T-cell (primary cell): ENCODE data around the gene RAB11FIP3. TPM values are rescaled to one million over a fixed set of nuclear protein-coding genes. Genes with fewer than 3 reads are reported as not detected.

Source experiments
- ATAC-seq, 4 experiments: fragments of 200-7000 bp in 3 of 4; fragments of 150-1000 bp in 1 of 4; cut with Tn5 transposase; replicated peaks in 1 of 4; 1 replicate in 3 of 4; 2 replicates in 1 of 4; pipeline ENCODE4 v1.10.0; 2021; ENCODE audit warnings: moderate library complexity in 3 of 4, mild to moderate bottlenecking in 2 of 4, moderate number of reproducible peaks in 1 of 4
- CTCF ChIA-PET, 2 donors: fragments of 300-600 bp; sonication (Branson Sonifier 250); formaldehyde crosslinking; loops; one replicate each; lab custom pipeline; 2022; ENCODE audit warnings: antibody characterized with exemption in 2 of 2; lab: Charles Lee
- POLR2A ChIA-PET, 2 donors: fragments of 300-600 bp; sonication (Branson Sonifier 250); formaldehyde crosslinking; loops; one replicate each; lab custom pipeline; 2022; ENCODE audit warnings: antibody characterized with exemption in 2 of 2; lab: Charles Lee
- DNase-seq, 35 experiments: peaks; one replicate each; pipeline versions ENCODE4 v3.0.0 to v3.0.0-alpha.2; 2013 to 2023
- H3K27ac ChIP-seq: one replicate; pipeline ENCODE4 v1.5.1; 2013; ENCODE audit warnings: low read length
- H3K27me3 ChIP-seq, 2 experiments: replicated peaks in 1 of 2; 1 replicate in 1 of 2; 2 replicates in 1 of 2; pipeline versions ENCODE4 v1.6.1 to v1.7.0; 2013; ENCODE audit warnings: low read length in 1 of 2, mixed read lengths in 1 of 2; ENCODE audit not compliant: control insufficient read depth in 2 of 2, insufficient read depth in 2 of 2; ENCODE audit errors: extremely low read depth in 1 of 2
- H3K36me3 ChIP-seq, 2 donors: 1 replicate in 1 of 2; 2 replicates in 1 of 2; pipeline versions ENCODE4 v1.6.1 to v1.7.0; 2013; ENCODE audit warnings: low read length in 1 of 2; ENCODE audit not compliant: control insufficient read depth in 2 of 2, insufficient read depth in 1 of 2; ENCODE audit errors: extremely low read depth in 1 of 2
- H3K4me1 ChIP-seq, 2 experiments: 1 replicate in 1 of 2; 2 replicates in 1 of 2; pipeline versions ENCODE4 v1.6.1 to v1.7.0; 2013; ENCODE audit warnings: low read length in 2 of 2, mixed read lengths in 1 of 2; ENCODE audit not compliant: insufficient read depth in 2 of 2, control insufficient read depth in 1 of 2; ENCODE audit errors: extremely low read depth in 1 of 2
- H3K4me3 ChIP-seq, 2 donors: 1 replicate in 1 of 2; 2 replicates in 1 of 2; pipeline versions ENCODE4 v1.5.1 to v1.7.0; 2013; ENCODE audit warnings: mild to moderate bottlenecking in 2 of 2, low read length in 1 of 2, moderate library complexity in 1 of 2; ENCODE audit not compliant: control insufficient read depth in 1 of 2; ENCODE audit errors: extremely low read depth in 1 of 2
- H3K9me3 ChIP-seq: 2 replicates; pipeline ENCODE4 v1.7.0; 2013
- H3K27ac Mint-ChIP-seq, 2 donors: one replicate each; pipeline ENCODE4 v1.8.0; 2020 to 2021; ENCODE audit warnings: mild to moderate bottlenecking in 2 of 2, mixed read lengths in 2 of 2
- H3K27me3 Mint-ChIP-seq, 2 donors: one replicate each; pipeline ENCODE4 v1.8.0; 2021 to 2022; ENCODE audit warnings: mixed read lengths in 2 of 2
- H3K36me3 Mint-ChIP-seq: one replicate; pipeline ENCODE4 v1.8.0; 2021; ENCODE audit warnings: mixed read lengths
- H3K4me1 Mint-ChIP-seq, 3 donors: one replicate each; pipeline ENCODE4 v1.8.0; 2020 to 2022; ENCODE audit warnings: mixed read lengths in 3 of 3, mild to moderate bottlenecking in 1 of 3
- H3K4me3 Mint-ChIP-seq, 3 donors: one replicate each; pipeline ENCODE4 v1.8.0; 2020 to 2022; ENCODE audit warnings: mild to moderate bottlenecking in 3 of 3, mixed read lengths in 3 of 3, moderate library complexity in 3 of 3
- H3K9me3 Mint-ChIP-seq, 3 donors: one replicate each; pipeline ENCODE4 v1.8.0; 2020 to 2022; ENCODE audit warnings: mixed read lengths in 3 of 3
- WGBS: methylation state at CpG from one replicate; pipeline ENCODE4 v1.1.5; 2013; ENCODE audit warnings: missing lambda C conversion rate; ENCODE audit not compliant: insufficient coverage; 5-methylcytosine and 5-hydroxymethylcytosine counted together
- total RNA-seq, 35 experiments: library from RNA in 6 of 35; stranded (reverse) in 6 of 35; fragments of 120-200 nt in 1 of 35; gene quantifications; one replicate each; pipeline versions ENCODE4 v1.2.1 to v1.2.4 and lab custom pipeline; 2013 to 2026

Gene RAB11FIP3
- total RNA-seq, 5 donors from 2014 or later (not counting 1 experiment from before 2014, with no cell fraction given) = 36.9 to 49.0 (median 44.1) TPM

DNA sequence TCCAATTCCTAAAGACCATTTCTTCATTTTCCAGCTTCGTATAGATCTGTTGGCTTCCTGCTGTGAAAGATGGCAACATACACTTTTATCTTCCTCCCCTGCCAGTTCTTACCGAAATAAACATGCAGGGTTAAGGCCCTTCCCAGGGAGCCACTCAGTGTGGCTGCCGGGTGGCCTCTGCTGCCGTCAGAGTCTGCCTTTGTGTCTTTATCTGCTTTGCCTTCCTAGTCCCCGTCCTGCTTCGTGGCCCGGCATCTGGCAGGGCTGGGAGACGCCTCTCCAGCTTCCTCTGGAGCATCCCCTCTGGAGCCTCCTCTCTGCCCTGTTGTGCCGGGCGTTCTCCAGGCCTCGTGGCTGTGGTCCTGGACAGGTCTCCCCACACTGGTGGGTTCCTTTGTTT, 71.8 kb downstream of the RAB11FIP3 start:
- Mint-ChIP-seq H3K27ac (no peak overlapping the region), H3K27me3 (no peaks in the 10 kb centered on the region), H3K36me3 (peaks cover 3% of the 10 kb centered on the region), H3K4me3 (no peak overlapping the region), H3K9me3 (no peaks in the 10 kb centered on the region), H3K4me1 (peaks cover 0 to 4% (median 0%) of the 10 kb centered on the region in 3 donors)
- ChIA-PET POLR2A (no interaction called here), CTCF (no interaction called here)
- H3K4me1 ChIP-seq = no peaks in the 10 kb centered on the region
- no peak overlapping the region for H3K27ac ChIP-seq
- no peaks in the 10 kb centered on the region for H3K27me3 ChIP-seq
- no peak for ATAC-seq
- 95% methylated on average over 10 of the region's 11 CpGs for WGBS
- no peaks in the 10 kb centered on the region for H3K9me3 ChIP-seq
- DNase-seq = no peak
- H3K4me3 ChIP-seq = no peak overlapping the region
- H3K36me3 ChIP-seq = peaks cover 4 to 5% of the 10 kb centered on the region in 2 donors

DNA sequence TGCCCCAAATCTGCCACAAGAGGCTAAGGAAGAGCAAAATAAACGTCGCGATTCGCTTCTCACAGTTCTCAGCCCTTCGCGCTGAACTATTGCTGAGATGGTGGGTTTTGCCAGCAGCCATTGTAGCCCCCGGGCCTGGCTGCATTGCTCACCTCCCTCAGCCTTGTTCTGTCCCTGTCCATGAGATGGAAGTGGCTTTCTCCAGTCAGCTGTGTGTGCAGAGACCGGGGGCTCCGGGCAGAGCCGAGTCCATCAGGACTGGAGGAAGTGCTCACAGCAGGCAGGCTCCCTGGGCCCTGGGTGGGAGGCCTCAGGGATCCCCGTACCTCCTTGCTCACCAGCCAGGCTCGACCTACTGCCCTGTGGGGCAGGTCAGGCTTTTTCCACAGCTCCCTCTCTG, 74.5 kb downstream of the RAB11FIP3 start:
- Mint-ChIP-seq H3K27ac (no peak overlapping the region), H3K27me3 (no peaks in the 10 kb centered on the region), H3K4me1 (peaks cover 0 to 4% (median 0%) of the 10 kb centered on the region in 3 donors), H3K36me3 (no peaks in the 10 kb centered on the region), H3K4me3 (no peak overlapping the region), H3K9me3 (no peaks in the 10 kb centered on the region)
- Histone ChIP-seq H3K9me3 (no peaks in the 10 kb centered on the region), H3K27me3 (no peaks in the 10 kb centered on the region), H3K4me1 (no peaks in the 10 kb centered on the region), H3K27ac (no peak overlapping the region), H3K36me3 (peaks cover 4 to 5% of the 10 kb centered on the region in 2 donors), H3K4me3 (no peak overlapping the region)
- ATAC-seq (no peak), DNase-seq (no peak)
- POLR2A ChIA-PET = interaction anchor here in 1 of 2 donors (0.6 kb wide), 1 partner anchor 486 kb away, joined by 3 read pairs; no protein-coding TSS in a partner anchor
- 97% methylated on average over 5 of the region's 12 CpGs for WGBS
- CTCF ChIA-PET = no interaction called here

DNA sequence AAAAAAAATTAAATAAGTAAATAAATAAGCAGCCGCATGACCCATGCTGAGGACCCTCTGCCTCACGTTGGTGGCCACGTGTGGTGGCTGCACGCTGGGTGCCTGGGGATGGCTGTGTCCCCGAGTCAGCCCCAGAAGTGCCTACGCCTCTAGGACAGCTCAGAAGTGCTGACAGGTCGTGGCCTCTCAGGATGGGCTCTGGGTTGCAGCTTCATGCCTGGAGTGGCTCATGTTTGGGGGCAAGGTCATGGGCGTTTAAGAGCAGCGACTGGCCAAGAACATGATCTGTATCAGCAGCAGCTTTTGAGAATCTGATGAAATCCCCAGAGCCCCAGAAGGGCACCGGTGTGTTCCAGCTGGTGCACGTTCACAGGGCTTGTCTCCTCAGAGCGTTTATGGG, 75.3 kb downstream of the RAB11FIP3 start:
- no peaks in the 10 kb centered on the region for H3K4me1 ChIP-seq
- ATAC-seq (no peak), DNase-seq (no peak)
- peaks cover 2% of the 10 kb centered on the region for H3K36me3 Mint-ChIP-seq
- no peaks in the 10 kb centered on the region for H3K9me3 Mint-ChIP-seq
- no peak overlapping the region for H3K4me3 ChIP-seq
- no peaks in the 10 kb centered on the region for H3K27me3 Mint-ChIP-seq
- H3K4me3 Mint-ChIP-seq = no peak overlapping the region
- 92% methylated on average over 12 of the region's 12 CpGs for WGBS
- no peaks in the 10 kb centered on the region for H3K9me3 ChIP-seq
- peaks cover 4 to 6% of the 10 kb centered on the region in 2 donors for H3K36me3 ChIP-seq
- H3K27ac ChIP-seq = no peak overlapping the region
- CTCF ChIA-PET = no interaction called here
- POLR2A ChIA-PET = no interaction called here
- H3K27me3 ChIP-seq = no peaks in the 10 kb centered on the region
- H3K4me1 Mint-ChIP-seq = no peaks in the 10 kb centered on the region
- no peak overlapping the region for H3K27ac Mint-ChIP-seq

DNA sequence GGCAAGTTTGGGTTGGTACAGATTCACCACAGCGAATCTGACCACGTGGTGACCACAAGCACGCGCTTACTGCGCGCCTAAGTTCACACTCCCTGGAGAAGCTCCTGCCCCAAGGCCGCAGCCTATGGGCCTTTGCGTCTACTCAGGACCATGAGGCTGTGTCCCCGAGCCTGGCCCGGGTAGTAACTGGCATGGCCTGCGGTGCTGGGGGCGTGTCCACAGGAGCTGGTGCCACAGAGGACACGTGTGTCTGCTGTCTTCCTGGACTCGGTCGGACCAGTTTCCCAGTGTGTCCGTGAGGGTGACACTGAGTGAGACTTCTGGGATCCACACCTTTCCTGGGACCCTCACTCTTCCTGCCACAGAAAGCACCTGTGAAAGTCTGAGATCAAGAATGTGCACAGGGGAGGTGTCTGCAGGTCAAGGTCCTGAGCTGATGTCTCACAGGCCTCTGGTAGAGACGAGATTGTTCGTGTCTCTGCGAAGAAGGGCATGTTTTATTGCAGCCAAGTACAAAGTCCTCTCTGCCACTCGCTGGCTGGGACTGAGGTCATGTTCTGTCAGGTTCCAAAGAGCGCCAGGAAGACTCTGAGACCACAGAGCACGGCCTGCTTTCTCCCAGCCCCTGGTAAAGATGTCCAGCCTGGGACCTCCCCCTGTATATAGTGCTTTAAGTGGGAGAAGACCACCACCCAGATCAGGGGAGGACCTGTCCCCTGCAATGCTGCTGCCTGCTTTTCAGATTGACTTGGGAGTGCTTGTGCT, 76.9 kb downstream of the RAB11FIP3 start:
- H3K4me3 Mint-ChIP-seq = no peak overlapping the region
- no peak for ATAC-seq
- no peak for DNase-seq
- Histone ChIP-seq H3K4me1 (no peaks in the 10 kb centered on the region), H3K27ac (no peak overlapping the region), H3K27me3 (no peaks in the 10 kb centered on the region), H3K9me3 (no peaks in the 10 kb centered on the region), H3K4me3 (no peak overlapping the region), H3K36me3 (peaks cover 9 to 10% of the 10 kb centered on the region in 2 donors)
- ChIA-PET POLR2A (no interaction called here), CTCF (interaction anchor here in 1 of 2 donors (0.6 kb wide), 1 partner anchor 304 kb away, joined by 4 read pairs; no protein-coding TSS in a partner anchor)
- H3K36me3 Mint-ChIP-seq = peaks cover 4% of the 10 kb centered on the region
- no peak overlapping the region for H3K27ac Mint-ChIP-seq
- H3K27me3 Mint-ChIP-seq = no peaks in the 10 kb centered on the region
- no peaks in the 10 kb centered on the region for H3K4me1 Mint-ChIP-seq
- 83% methylated on average over 21 of the region's 22 CpGs for WGBS
- H3K9me3 Mint-ChIP-seq = no peaks in the 10 kb centered on the region

DNA sequence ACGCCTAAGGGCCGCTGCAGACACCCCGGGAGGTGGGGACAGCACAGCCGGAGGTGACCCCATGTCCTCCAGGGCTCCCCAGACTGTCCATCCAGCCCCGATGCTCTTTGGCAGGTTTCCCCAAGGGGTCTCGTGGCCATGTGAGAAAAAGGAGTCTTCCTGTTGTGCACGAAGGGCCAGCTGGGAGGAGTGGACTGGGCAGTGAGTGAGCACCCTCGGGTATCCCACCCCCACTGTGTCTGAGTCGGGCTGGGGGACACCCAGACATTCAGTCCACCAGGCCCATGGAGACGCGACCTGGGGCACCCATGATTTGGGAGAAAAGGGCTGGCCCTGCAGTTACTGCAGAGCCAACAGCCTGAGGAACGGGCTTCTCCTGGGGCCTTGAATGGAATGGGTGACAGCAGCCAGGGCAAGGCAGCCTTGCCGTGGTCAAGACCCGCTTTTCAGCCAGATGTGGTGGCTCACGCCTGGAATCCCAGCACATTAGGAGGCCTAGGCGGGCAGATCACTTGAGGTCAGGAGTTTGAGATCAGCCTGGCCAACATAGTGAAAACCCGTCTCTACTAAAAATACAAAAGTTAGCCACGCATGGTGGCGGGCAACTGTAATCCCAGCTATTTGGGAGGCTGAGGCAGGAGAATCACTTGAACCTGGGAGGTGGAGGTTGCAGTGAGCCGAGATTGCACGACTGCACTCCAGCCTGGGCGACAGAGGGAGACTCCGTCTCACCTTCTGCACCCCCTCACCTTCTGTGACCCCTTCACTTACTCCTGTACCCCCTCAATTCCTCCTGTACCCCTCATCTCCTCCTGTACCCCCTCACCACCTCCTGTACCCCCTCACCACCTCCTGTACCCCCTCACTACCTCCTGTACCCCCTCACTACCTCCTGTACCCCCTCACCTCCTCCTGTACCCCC, 78.0 kb downstream of the RAB11FIP3 start:
- peaks cover 9 to 10% of the 10 kb centered on the region in 2 donors for H3K36me3 ChIP-seq
- 91% methylated on average over 13 of the region's 23 CpGs for WGBS
- no peaks in the 10 kb centered on the region for H3K27me3 Mint-ChIP-seq
- H3K9me3 Mint-ChIP-seq = no peaks in the 10 kb centered on the region
- ChIA-PET CTCF (no interaction called here), POLR2A (no interaction called here)
- no peaks in the 10 kb centered on the region for H3K27me3 ChIP-seq
- no peaks in the 10 kb centered on the region for H3K4me1 Mint-ChIP-seq
- H3K4me3 Mint-ChIP-seq = no peak overlapping the region
- peaks cover 4% of the 10 kb centered on the region for H3K36me3 Mint-ChIP-seq
- ATAC-seq (no peak), DNase-seq (no peak)
- H3K9me3 ChIP-seq = no peaks in the 10 kb centered on the region
- H3K27ac Mint-ChIP-seq = no peak overlapping the region
- no peak overlapping the region for H3K4me3 ChIP-seq
- H3K4me1 ChIP-seq = no peaks in the 10 kb centered on the region
- H3K27ac ChIP-seq = no peak overlapping the region

DNA sequence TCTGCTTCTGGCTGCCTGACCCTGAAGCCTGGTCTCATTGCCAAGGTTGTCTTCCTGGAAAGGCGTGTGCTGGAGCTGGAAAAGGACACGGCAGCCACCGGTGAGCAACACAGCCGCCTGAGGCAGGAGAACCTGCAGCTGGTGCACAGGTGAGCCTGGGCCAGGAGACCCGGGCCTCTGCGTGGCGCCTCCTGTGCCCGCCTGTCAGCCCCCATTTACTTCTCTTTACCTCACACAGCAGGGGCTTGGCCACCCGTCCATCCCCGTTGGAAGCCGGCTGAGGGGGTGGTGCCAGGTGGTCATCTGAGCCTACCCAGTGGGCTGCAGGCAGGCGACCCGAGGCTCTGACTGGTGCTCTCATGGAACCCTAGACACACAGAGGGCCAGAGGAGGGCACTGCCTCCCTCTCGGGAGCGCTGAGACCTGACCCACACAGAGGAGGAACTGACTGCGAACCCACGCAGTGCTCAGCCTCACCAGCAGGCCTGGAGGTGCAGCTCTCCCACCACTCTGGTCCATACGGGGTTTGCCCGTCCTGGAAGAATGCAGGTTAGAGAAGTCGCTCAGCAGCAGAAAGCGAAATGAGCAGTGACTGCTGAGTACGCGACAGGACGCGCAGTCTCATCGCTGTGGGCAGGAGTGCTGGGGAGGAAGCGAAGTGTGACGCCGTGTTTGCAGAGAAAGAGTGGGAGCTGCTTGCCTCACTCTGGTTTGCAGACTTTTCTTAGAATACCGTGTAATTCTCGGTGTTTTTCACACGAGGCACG, 80.2 kb downstream of the RAB11FIP3 start:
- 96% methylated on average over 32 of the region's 33 CpGs for WGBS
- CTCF ChIA-PET = no interaction called here
- no peaks in the 10 kb centered on the region for H3K4me1 ChIP-seq

More for the DNA sequence above, 80.2 kb downstream of the RAB11FIP3 start:
- H3K4me1 Mint-ChIP-seq = no peaks in the 10 kb centered on the region
- DNase-seq = no peak
- H3K36me3 ChIP-seq = peaks cover 4 to 6% of the 10 kb centered on the region in 2 donors
- no peaks in the 10 kb centered on the region for H3K9me3 ChIP-seq
- POLR2A ChIA-PET = no interaction called here
- no peak overlapping the region for H3K27ac Mint-ChIP-seq
- no peak for ATAC-seq
- no peaks in the 10 kb centered on the region for H3K9me3 Mint-ChIP-seq
- no peak overlapping the region for H3K27ac ChIP-seq
- H3K4me3 Mint-ChIP-seq = no peak overlapping the region
- H3K27me3 Mint-ChIP-seq = no peaks in the 10 kb centered on the region
- H3K36me3 Mint-ChIP-seq = peaks cover 4% of the 10 kb centered on the region
- H3K4me3 ChIP-seq = no peak overlapping the region
- H3K27me3 ChIP-seq = no peaks in the 10 kb centered on the region
